PC-9 (cell line): ENCODE measurements around the gene IYD. TPM values are rescaled to one million over a fixed set of nuclear protein-coding genes. Genes with fewer than 3 reads are reported as not detected.

Experiments used
- BruUV-seq: library from RNA; stranded (reverse); fragments of 400-500 nt; replicated peaks from 2 replicates; lab custom pipeline; 2021; lab: Mats Ljungman, UMichigan
- CTCF ChIA-PET: fragments of 300-600 bp; sonication (Branson Sonifier 250); formaldehyde crosslinking; loops from one replicate; lab custom pipeline; 2022; ENCODE audit warnings: antibody characterized with exemption; lab: Charles Lee
- POLR2A ChIA-PET: fragments of 300-600 bp; sonication (Branson Sonifier 250); formaldehyde crosslinking; loops from one replicate; lab custom pipeline; 2022; ENCODE audit warnings: antibody characterized with exemption; ENCODE audit not compliant: unreplicated experiment; lab: Charles Lee
- DNase-seq, 2 experiments: peaks; one replicate each; pipeline versions ENCODE4 v3.0.0 to v3.0.0-alpha.2; 2015 to 2022; ENCODE audit warnings: mixed read lengths in 1 of 2
- H2AFZ ChIP-seq: fragments of 200-600 bp; sonication (generic); 2 replicates; pipeline ENCODE4 v1.8.1; 2017; ENCODE audit warnings: antibody characterized with exemption
- H3F3A ChIP-seq: fragments of 200-600 bp; sonication (generic); 2 replicates; pipeline ENCODE4 v1.8.1; 2017; ENCODE audit warnings: antibody characterized with exemption, mild to moderate bottlenecking, low read depth; ENCODE audit not compliant: insufficient read depth
- H3K27ac ChIP-seq: fragments of 200-600 bp; sonication (generic); 2 replicates; pipeline ENCODE4 v1.6.1; 2016; ENCODE audit warnings: mixed run types
- H3K27me3 ChIP-seq: fragments of 200-600 bp; sonication (generic); 2 replicates; pipeline ENCODE4 v1.6.1; 2016; ENCODE audit warnings: low read depth, mixed run types; ENCODE audit not compliant: insufficient read depth
- H3K36me3 ChIP-seq: fragments of 200-600 bp; sonication (generic); 2 replicates; pipeline ENCODE4 v1.6.1; 2016; ENCODE audit warnings: low read depth, mixed run types
- H3K4me1 ChIP-seq: fragments of 200-600 bp; sonication (generic); replicated peaks from 2 replicates; pipeline ENCODE4 v1.6.1; 2016; ENCODE audit warnings: mixed run types; ENCODE audit not compliant: insufficient read depth
- H3K4me2 ChIP-seq: fragments of 200-600 bp; sonication (generic); 2 replicates; pipeline ENCODE4 v1.6.1; 2017; ENCODE audit warnings: mixed run types
- H3K4me3 ChIP-seq: fragments of 200-600 bp; sonication (generic); 2 replicates; pipeline ENCODE4 v1.6.1; 2016; ENCODE audit warnings: mixed run types
- H3K79me2 ChIP-seq: fragments of 200-600 bp; sonication (generic); 2 replicates; pipeline ENCODE4 v1.6.1; 2017; ENCODE audit warnings: low read depth, mixed run types
- H3K9me2 ChIP-seq: fragments of 200-600 bp; sonication (generic); 2 replicates; pipeline ENCODE4 v1.8.1; 2017; ENCODE audit warnings: mild to moderate bottlenecking; ENCODE audit not compliant: insufficient read depth
- H3K9me3 ChIP-seq: fragments of 200-600 bp; sonication (generic); 2 replicates; pipeline ENCODE4 v1.8.1; 2016; ENCODE audit warnings: low read depth; ENCODE audit not compliant: insufficient read depth
- H4K20me1 ChIP-seq: fragments of 200-600 bp; sonication (generic); 2 replicates; pipeline ENCODE4 v1.8.1; 2017; ENCODE audit not compliant: insufficient read depth
- CTCF ChIP-seq: fragments of 200-600 bp; sonication (generic); conservative IDR thresholded peaks from 2 replicates; pipeline ENCODE4 v1.6.1; 2017; ENCODE audit warnings: mixed run types, antibody characterized with exemption, mild to moderate bottlenecking, moderate library complexity
- EZH2 ChIP-seq: fragments of 200-600 bp; sonication (generic); IDR thresholded peaks from 2 replicates; pipeline ENCODE4 v1.8.0; 2017; ENCODE audit warnings: antibody characterized with exemption, low read depth
- intact Hi-C: fragments of 100-400 bp; cut with micrococcal nuclease; formaldehyde crosslinking; loops from one replicate; pipeline ENCODE4 v1.10.0; 2022; ENCODE audit not compliant: unreplicated experiment
- total RNA-seq: library from RNA; stranded (reverse); gene quantifications from 2 replicates; pipeline ENCODE4 v1.2.3, GENCODE V29; 2021

IYD gene
- total RNA-seq, 1 experiment from 2014 or later: not detected

GRCh38 chr6:150366118-150366778 lies 2.6 kb upstream of the IYD start:
- H3F3A ChIP-seq: no peaks in the 10 kb centered on the region
- H3K36me3 ChIP-seq: no peaks in the 10 kb centered on the region
- intact Hi-C loops: no loop called here
- H3K79me2 ChIP-seq: no peaks in the 10 kb centered on the region
- no peak overlapping the region for H3K4me3 ChIP-seq
- no TSS peak for BruUV-seq
- no peak for TF ChIP-seq EZH2
- no peak for TF ChIP-seq CTCF
- no peak for DNase-seq
- H3K9me3 ChIP-seq: no peaks in the 10 kb centered on the region; the same call in 1 of the 2 replicates
- no peaks in the 10 kb centered on the region for H3K4me1 ChIP-seq
- no peak overlapping the region for H3K4me2 ChIP-seq
- H4K20me1 ChIP-seq: no peaks in the 10 kb centered on the region
- ChIA-PET POLR2A (no interaction called here), CTCF (no interaction called here)
- no peaks in the 10 kb centered on the region for H3K27me3 ChIP-seq
- H2AFZ ChIP-seq: no peak overlapping the region
- no peaks in the 10 kb centered on the region for H3K9me2 ChIP-seq
- H3K27ac ChIP-seq: no peak overlapping the region

GRCh38 chr6:150369408-150369807 lies 596 bp downstream of the IYD start:
- TF ChIP-seq CTCF (no peak), EZH2 (no peak)
- no peaks in the 10 kb centered on the region for H3K36me3 ChIP-seq
- ChIA-PET CTCF (no interaction called here), POLR2A (no interaction called here)
- no peak for DNase-seq
- intact Hi-C loops: no loop called here
- no peak overlapping the region for H3K27ac ChIP-seq
- H3K4me2 ChIP-seq: no peak overlapping the region
- no peaks in the 10 kb centered on the region for H3K4me1 ChIP-seq
- H3K4me3 ChIP-seq: no peak overlapping the region
- no peak overlapping the region for H2AFZ ChIP-seq
- BruUV-seq: no TSS peak
- no peaks in the 10 kb centered on the region for H4K20me1 ChIP-seq
- H3K9me3 ChIP-seq: no peaks in the 10 kb centered on the region
- H3K27me3 ChIP-seq: no peaks in the 10 kb centered on the region
- no peaks in the 10 kb centered on the region for H3F3A ChIP-seq
- no peaks in the 10 kb centered on the region for H3K9me2 ChIP-seq
- H3K79me2 ChIP-seq: no peaks in the 10 kb centered on the region

- Histone ChIP-seq H3K27ac (no peak overlapping the region), H3K27me3 (no peaks in the 10 kb centered on the region)
- TF ChIP-seq EZH2 (no peak), CTCF (no peak)
Observed at GRCh38 chr6:150370112-150370511, 1.3 kb downstream of the IYD start.

More at GRCh38 chr6:150370112-150370511, 1.3 kb downstream of the IYD start:
- no TSS peak for BruUV-seq
- Histone ChIP-seq H4K20me1 (no peaks in the 10 kb centered on the region), H3K4me1 (no peaks in the 10 kb centered on the region), H3K9me3 (no peaks in the 10 kb centered on the region), H3K9me2 (no peaks in the 10 kb centered on the region), H2AFZ (no peak overlapping the region), H3K36me3 (no peaks in the 10 kb centered on the region), H3K4me2 (no peak overlapping the region), H3K79me2 (no peaks in the 10 kb centered on the region), H3K4me3 (no peak overlapping the region), H3F3A (no peaks in the 10 kb centered on the region)
- intact Hi-C loops: no loop called here
- no peak for DNase-seq
- CTCF ChIA-PET: no interaction called here
- POLR2A ChIA-PET: no interaction called here
